Naive B cell (primary cell): ENCODE results near the gene KIF6. TPM values are rescaled to one million over a fixed set of nuclear protein-coding genes. Genes with fewer than 3 reads are reported as not detected.
A peak's percentile ranks its signal among the peaks of the same experiment; 100 is the strongest.

ENCODE experiments used
- ATAC-seq, 2 donors: fragments of 150-1000 bp; cut with Tn5 transposase; 2 replicates each; pipeline ENCODE4 v1.10.0; 2021; ENCODE audit warnings: low read depth in 2 of 2, mild to moderate bottlenecking in 2 of 2, moderate library complexity in 2 of 2
- DNase-seq: peaks from one replicate; pipeline ENCODE4 v3.0.0; 2022
- H3K27ac Mint-ChIP-seq, 6 donors: one replicate each; pipeline ENCODE4 v1.8.0; 2020 to 2022; ENCODE audit warnings: mild to moderate bottlenecking in 6 of 6, mixed read lengths in 6 of 6, moderate library complexity in 5 of 6, inconsistent platforms in 2 of 6
- H3K27me3 Mint-ChIP-seq, 3 donors: one replicate each; pipeline ENCODE4 v1.8.0; 2021 to 2022; ENCODE audit warnings: mixed read lengths in 3 of 3, mild to moderate bottlenecking in 1 of 3
- H3K36me3 Mint-ChIP-seq, 2 donors: one replicate each; pipeline ENCODE4 v1.8.0; 2020 to 2022; ENCODE audit warnings: mixed read lengths in 2 of 2, inconsistent platforms in 1 of 2, mild to moderate bottlenecking in 1 of 2
- H3K4me1 Mint-ChIP-seq, 3 donors: one replicate each; pipeline ENCODE4 v1.8.0; 2020 to 2022; ENCODE audit warnings: mixed read lengths in 3 of 3, inconsistent platforms in 1 of 3, mild to moderate bottlenecking in 1 of 3, moderate library complexity in 1 of 3
- H3K4me3 Mint-ChIP-seq, 8 donors: one replicate each; pipeline ENCODE4 v1.8.0; 2020 to 2022; ENCODE audit warnings: mild to moderate bottlenecking in 8 of 8, mixed read lengths in 8 of 8, moderate library complexity in 8 of 8, inconsistent platforms in 2 of 8
- H3K9me3 Mint-ChIP-seq, 7 donors: one replicate each; pipeline ENCODE4 v1.8.0; 2020 to 2022; ENCODE audit warnings: mixed read lengths in 7 of 7, mild to moderate bottlenecking in 5 of 7, inconsistent platforms in 2 of 7, moderate library complexity in 1 of 7
- polyA plus RNA-seq, 6 donors: library from polyadenylated mRNA; unstranded; fragments of 300-500 nt; fragmentation: Illumina TruSeq; gene quantifications; one replicate each; pipeline ENCODE4 v1.2.3, GENCODE V29; 2021; ENCODE audit warnings: low read depth in 6 of 6

KIF6 gene
- polyA plus RNA-seq, 6 donors from 2014 or later: 0.16 to 0.19 TPM; not detected in 4

- Mint-ChIP-seq H3K4me1 (peaks cover 8 to 26% (median 8%) of the 10 kb centered on the region in 3 donors), H3K27me3 (no peaks in the 10 kb centered on the region), H3K36me3 (no peaks in the 10 kb centered on the region), H3K4me3 (no peak overlapping the region), H3K9me3 (no peaks in the 10 kb centered on the region), H3K27ac (peak overlapping the region in 1 of 6 donors; percentile 57)
- DNase-seq (no peak), ATAC-seq (no peak)
Observed at GRCh38 chr6:39407446-39407993, 317.7 kb downstream of the KIF6 start.

GRCh38 chr6:39404312-39404711 is 320.9 kb downstream of the KIF6 start:
- no peaks in the 10 kb centered on the region for H3K36me3 Mint-ChIP-seq
- DNase-seq (no peak), ATAC-seq (no peak)
- H3K27ac Mint-ChIP-seq: peak overlapping the region in 1 of 6 donors; percentile 16
- peaks cover 0 to 11% (median 0%) of the 10 kb centered on the region in 3 donors for H3K27me3 Mint-ChIP-seq
- peaks cover under 1 to 10% (median under 1%) of the 10 kb centered on the region in 3 donors for H3K4me1 Mint-ChIP-seq
- no peaks in the 10 kb centered on the region for H3K9me3 Mint-ChIP-seq
- no peak overlapping the region for H3K4me3 Mint-ChIP-seq

GRCh38 chr6:39403304-39403703 is 321.9 kb downstream of the KIF6 start:
- peaks cover 0 to 4% (median 0%) of the 10 kb centered on the region in 3 donors for H3K4me1 Mint-ChIP-seq
- H3K27me3 Mint-ChIP-seq: peaks cover 0 to 11% (median 0%) of the 10 kb centered on the region in 3 donors
- H3K9me3 Mint-ChIP-seq: no peaks in the 10 kb centered on the region
- no peak overlapping the region for H3K27ac Mint-ChIP-seq
- ATAC-seq (no peak), DNase-seq (no peak)
- H3K4me3 Mint-ChIP-seq: no peak overlapping the region
- H3K36me3 Mint-ChIP-seq: no peaks in the 10 kb centered on the region

GRCh38 chr6:39402239-39402751 is 322.9 kb downstream of the KIF6 start:
- no peak overlapping the region for H3K27ac Mint-ChIP-seq

GRCh38 chr6:39401376-39401775 is 323.8 kb downstream of the KIF6 start:
- H3K9me3 Mint-ChIP-seq: no peaks in the 10 kb centered on the region
- H3K4me1 Mint-ChIP-seq: no peaks in the 10 kb centered on the region
- no peak overlapping the region for H3K4me3 Mint-ChIP-seq
- no peak for ATAC-seq
- no peaks in the 10 kb centered on the region for H3K36me3 Mint-ChIP-seq
- H3K27me3 Mint-ChIP-seq: peaks cover 0 to 11% (median 0%) of the 10 kb centered on the region in 3 donors
- H3K27ac Mint-ChIP-seq: no peak overlapping the region
- DNase-seq: no peak

More at GRCh38 chr6:39402239-39402751, 322.9 kb downstream of the KIF6 start:
- H3K36me3 Mint-ChIP-seq: no peaks in the 10 kb centered on the region
- H3K4me3 Mint-ChIP-seq: no peak overlapping the region
- peaks cover 0 to 11% (median 0%) of the 10 kb centered on the region in 3 donors for H3K27me3 Mint-ChIP-seq
- ATAC-seq (no peak), DNase-seq (no peak)
- no peaks in the 10 kb centered on the region for H3K4me1 Mint-ChIP-seq
- no peaks in the 10 kb centered on the region for H3K9me3 Mint-ChIP-seq

GRCh38 chr6:39400026-39400425 is 325.2 kb downstream of the KIF6 start:
- Mint-ChIP-seq H3K9me3 (no peaks in the 10 kb centered on the region), H3K27ac (no peak overlapping the region), H3K4me3 (no peak overlapping the region), H3K4me1 (no peaks in the 10 kb centered on the region), H3K36me3 (no peaks in the 10 kb centered on the region), H3K27me3 (peaks cover 0 to 11% (median 4%) of the 10 kb centered on the region in 3 donors)
- DNase-seq: no peak
- no peak for ATAC-seq

- no peaks in the 10 kb centered on the region for H3K36me3 Mint-ChIP-seq
- DNase-seq: no peak
- peaks cover 0 to 11% (median 4%) of the 10 kb centered on the region in 3 donors for H3K27me3 Mint-ChIP-seq
- H3K4me1 Mint-ChIP-seq: no peaks in the 10 kb centered on the region
- H3K4me3 Mint-ChIP-seq: no peak overlapping the region
- ATAC-seq: no peak
- H3K9me3 Mint-ChIP-seq: no peaks in the 10 kb centered on the region
- H3K27ac Mint-ChIP-seq: no peak overlapping the region
Observed at GRCh38 chr6:39396854-39397253, 328.4 kb downstream of the KIF6 start.

- no peaks in the 10 kb centered on the region for H3K9me3 Mint-ChIP-seq
- DNase-seq (no peak), ATAC-seq (no peak)
- no peak overlapping the region for H3K4me3 Mint-ChIP-seq
- H3K27ac Mint-ChIP-seq: peak overlapping the region in 1 of 6 donors; percentile 58
- H3K36me3 Mint-ChIP-seq: no peaks in the 10 kb centered on the region
- H3K27me3 Mint-ChIP-seq: peaks cover 8 to 10% (median 10%) of the 10 kb centered on the region in 3 donors
- H3K4me1 Mint-ChIP-seq: peaks cover 9 to 13% (median 10%) of the 10 kb centered on the region in 3 donors
Observed at GRCh38 chr6:39393075-39393474, 332.1 kb downstream of the KIF6 start.

- Mint-ChIP-seq H3K4me3 (no peak overlapping the region), H3K9me3 (no peaks in the 10 kb centered on the region), H3K27me3 (peaks cover 15 to 25% (median 21%) of the 10 kb centered on the region in 3 donors), H3K27ac (no peak overlapping the region), H3K36me3 (no peaks in the 10 kb centered on the region), H3K4me1 (peaks cover 9 to 13% (median 10%) of the 10 kb centered on the region in 3 donors)
- DNase-seq (no peak), ATAC-seq (no peak)
Observed at GRCh38 chr6:39391182-39391581, 334.0 kb downstream of the KIF6 start.

GRCh38 chr6:39389484-39389767 is 335.8 kb downstream of the KIF6 start:
- ATAC-seq (no peak), DNase-seq (no peak)
- no peak overlapping the region for H3K27ac Mint-ChIP-seq
- peaks cover 9 to 13% (median 10%) of the 10 kb centered on the region in 3 donors for H3K4me1 Mint-ChIP-seq
- H3K9me3 Mint-ChIP-seq: no peaks in the 10 kb centered on the region
- no peaks in the 10 kb centered on the region for H3K36me3 Mint-ChIP-seq
- no peak overlapping the region for H3K4me3 Mint-ChIP-seq
- H3K27me3 Mint-ChIP-seq: peaks cover 17 to 36% (median 23%) of the 10 kb centered on the region in 3 donors

GRCh38 chr6:39388606-39389483 is 336.4 kb downstream of the KIF6 start:
- DNase-seq: no peak
- Mint-ChIP-seq H3K4me3 (peak overlapping the region in 1 of 8 donors; percentile 2), H3K4me1 (peaks cover 9 to 13% (median 10%) of the 10 kb centered on the region in 3 donors), H3K27me3 (peaks cover 17 to 36% (median 23%) of the 10 kb centered on the region in 3 donors), H3K9me3 (no peaks in the 10 kb centered on the region), H3K27ac (no peak overlapping the region), H3K36me3 (no peaks in the 10 kb centered on the region)
- peak; percentile 32 to 37 for ATAC-seq

GRCh38 chr6:39387785-39388184 is 337.4 kb downstream of the KIF6 start:
- Mint-ChIP-seq H3K27ac (peak overlapping the region in 1 of 6 donors; percentile 25), H3K36me3 (no peaks in the 10 kb centered on the region), H3K4me3 (no peak overlapping the region), H3K9me3 (no peaks in the 10 kb centered on the region), H3K4me1 (peaks cover 9 to 13% (median 10%) of the 10 kb centered on the region in 3 donors), H3K27me3 (peaks cover 17 to 36% (median 23%) of the 10 kb centered on the region in 3 donors)
- ATAC-seq: no peak
- no peak for DNase-seq

GRCh38 chr6:39386487-39386886 is 338.7 kb downstream of the KIF6 start:
- no peaks in the 10 kb centered on the region for H3K36me3 Mint-ChIP-seq
- DNase-seq (no peak), ATAC-seq (no peak)
- no peaks in the 10 kb centered on the region for H3K9me3 Mint-ChIP-seq
- peaks cover 21 to 36% (median 23%) of the 10 kb centered on the region in 3 donors for H3K27me3 Mint-ChIP-seq
- H3K4me1 Mint-ChIP-seq: peaks cover 9 to 13% (median 10%) of the 10 kb centered on the region in 3 donors
- H3K27ac Mint-ChIP-seq: no peak overlapping the region
- no peak overlapping the region for H3K4me3 Mint-ChIP-seq
